GM23338 (cell line): Measurements from ENCODE around the gene RABL3. TPM values are rescaled to one million over a fixed set of nuclear protein-coding genes. Genes with fewer than 3 reads are reported as not detected.

Source experiments
- ATAC-seq: fragments of 200-7000 bp; cut with Tn5 transposase; 3 replicates; pipeline ENCODE4 v1.9.1; 2020
- DNase-seq: peaks from one replicate; pipeline ENCODE4 v3.0.0-alpha.2; 2015; ENCODE audit warnings: low spot score
- H2AFZ ChIP-seq: fragments of 200-600 bp; sonication (generic); 2 replicates; pipeline ENCODE4 v1.8.0; 2016; ENCODE audit warnings: antibody characterized with exemption, mild to moderate bottlenecking, moderate library complexity
- H3F3A ChIP-seq: fragments of 200-600 bp; sonication (generic); replicated peaks from 2 replicates; pipeline ENCODE4 v1.8.0; 2017; ENCODE audit warnings: antibody characterized with exemption, mixed run types, low read depth
- H3K27ac ChIP-seq: fragments of 200-600 bp; sonication (generic); 2 replicates; pipeline ENCODE4 v1.6.1; 2016; ENCODE audit warnings: low read depth
- H3K27me3 ChIP-seq: fragments of 200-600 bp; sonication (generic); 2 replicates; pipeline ENCODE4 v1.8.0; 2016; ENCODE audit warnings: mild to moderate bottlenecking, mixed run types, moderate library complexity; ENCODE audit not compliant: insufficient read depth
- H3K36me3 ChIP-seq: fragments of 200-600 bp; sonication (generic); 2 replicates; pipeline ENCODE4 v1.8.0; 2016; ENCODE audit warnings: mild to moderate bottlenecking; ENCODE audit not compliant: insufficient read depth
- H3K4me1 ChIP-seq: fragments of 200-600 bp; sonication (generic); 2 replicates; pipeline ENCODE4 v1.8.0; 2016; ENCODE audit warnings: mild to moderate bottlenecking, moderate library complexity; ENCODE audit not compliant: insufficient read depth
- H3K4me2 ChIP-seq: fragments of 200-600 bp; sonication (generic); 2 replicates; pipeline ENCODE4 v1.7.1; 2017; ENCODE audit warnings: mixed run types
- H3K4me3 ChIP-seq: fragments of 200-600 bp; sonication (generic); 2 replicates; pipeline ENCODE4 v1.6.1; 2016; ENCODE audit warnings: mixed run types
- H3K79me2 ChIP-seq: fragments of 200-600 bp; sonication (generic); replicated peaks from 2 replicates; pipeline ENCODE4 v1.8.0; 2017; ENCODE audit warnings: mild to moderate bottlenecking; ENCODE audit not compliant: insufficient read depth
- H3K9me2 ChIP-seq: fragments of 200-600 bp; sonication (generic); 2 replicates; pipeline ENCODE4 v1.8.0; 2017; ENCODE audit not compliant: insufficient read depth
- H4K20me1 ChIP-seq: fragments of 200-600 bp; sonication (generic); replicated peaks from 2 replicates; pipeline ENCODE4 v1.8.0; 2017; ENCODE audit warnings: mild to moderate bottlenecking; ENCODE audit not compliant: insufficient read depth
- H3K27ac Mint-ChIP-seq: 2 replicates; pipeline ENCODE4 v1.8.0; 2020; ENCODE audit warnings: inconsistent platforms, mild to moderate bottlenecking, moderate library complexity, mixed read lengths
- H3K27me3 Mint-ChIP-seq: 3 replicates; pipeline ENCODE4 v1.8.0; 2022; ENCODE audit warnings: low read depth, mild to moderate bottlenecking, moderate library complexity, mixed read lengths, inconsistent platforms; ENCODE audit not compliant: insufficient read depth, poor library complexity
- H3K36me3 Mint-ChIP-seq: 3 replicates; pipeline ENCODE4 v1.8.0; 2021; ENCODE audit warnings: low read depth, mild to moderate bottlenecking, inconsistent platforms, moderate library complexity, mixed read lengths
- H3K4me1 Mint-ChIP-seq: 3 replicates; pipeline ENCODE4 v1.8.0; 2020; ENCODE audit warnings: mild to moderate bottlenecking, inconsistent platforms, mixed read lengths
- H3K4me3 Mint-ChIP-seq: 3 replicates; pipeline ENCODE4 v1.8.0; 2021; ENCODE audit warnings: moderate library complexity, mild to moderate bottlenecking, inconsistent platforms, mixed read lengths
- H3K9me3 Mint-ChIP-seq: 3 replicates; pipeline ENCODE4 v1.8.0; 2020; ENCODE audit warnings: moderate library complexity, mild to moderate bottlenecking, inconsistent platforms, mixed read lengths
- CTCF ChIP-seq, 2 experiments: fragments of 200-600 bp in 1 of 2; sonication (generic) in 1 of 2; conservative IDR thresholded peaks; 2 replicates each; pipeline versions ENCODE4 v1.5.1 to v1.6.1; 2016 to 2017; ENCODE audit warnings: antibody characterized with exemption in 2 of 2, low read depth in 2 of 2, mild to moderate bottlenecking in 2 of 2, moderate library complexity in 1 of 2
- ETS1 ChIP-seq: IDR thresholded peaks from 2 replicates; pipeline ENCODE4 v1.6.1; 2016; ENCODE audit warnings: antibody characterized with exemption
- EZH2phosphoT487 ChIP-seq: fragments of 200-600 bp; sonication (generic); IDR thresholded peaks from one replicate; pipeline ENCODE4 v1.8.1; 2018; ENCODE audit warnings: antibody characterized with exemption; ENCODE audit not compliant: unreplicated experiment
- JUNB ChIP-seq: IDR thresholded peaks from one replicate; pipeline ENCODE4 v1.6.1; 2016; ENCODE audit warnings: antibody characterized with exemption; ENCODE audit not compliant: unreplicated experiment
- REST ChIP-seq: IDR thresholded peaks from one replicate; pipeline ENCODE4 v1.6.1; 2018; ENCODE audit warnings: antibody characterized with exemption; ENCODE audit not compliant: unreplicated experiment
- ZNF114 ChIP-seq: fragments of 250-450 bp; sonication (Bioruptor Pico); IDR thresholded peaks from 2 replicates; pipeline ENCODE4 v1.5.0; 2020; ENCODE audit warnings: mild to moderate bottlenecking, moderate library complexity
- ZNF462 ChIP-seq: fragments of 250-450 bp; sonication (Bioruptor Pico); IDR thresholded peaks from 2 replicates; pipeline ENCODE4 v1.5.0; 2020; ENCODE audit warnings: mild to moderate bottlenecking, moderate library complexity
- polyA plus RNA-seq: library from polyadenylated mRNA; unstranded; fragments of >200 nt; fragmentation: Nextera tagmentation; extraction: Ambion mirVana; gene quantifications from 2 replicates; pipeline ENCODE4 v1.2.1, GENCODE V29; 2016
- total RNA-seq: library from RNA; depleted of rRNA; stranded (reverse); fragments of >200 nt; shearing (Covaris generic); gene quantifications from 2 replicates; pipeline ENCODE4 v1.2.3, GENCODE V29; 2014

Gene RABL3
- total and polyA plus RNA-seq, 2 experiments from 2014 or later: 7.8 to 9.8 TPM

- no peak for DNase-seq
- Histone ChIP-seq H3K9me2 (peaks cover 27% of the 10 kb centered on the region), H3K4me2 (no peak overlapping the region), H3K79me2 (no peaks in the 10 kb centered on the region), H3K4me1 (no peaks in the 10 kb centered on the region), H3K4me3 (no peak overlapping the region), H3K27ac (no peak overlapping the region), H3F3A (no peaks in the 10 kb centered on the region), H3K36me3 (no peaks in the 10 kb centered on the region), H4K20me1 (no peaks in the 10 kb centered on the region), H3K27me3 (no peaks in the 10 kb centered on the region), H2AFZ (no peak overlapping the region)
- no peak for ATAC-seq
- peaks cover 29% of the 10 kb centered on the region for H3K36me3 Mint-ChIP-seq
- TF ChIP-seq ETS1 (no peak), JUNB (no peak), ZNF114 (no peak), ZNF462 (CRISPR knock-in tag) (no peak), EZH2phosphoT487 (no peak), REST (no peak), CTCF (conservative IDR thresholded peaks at IDR 0.05; ENCODE audit: low read depth in 2 of 2) (no peak)
- H3K4me1 Mint-ChIP-seq: no peaks in the 10 kb centered on the region
- H3K27ac Mint-ChIP-seq: no peak overlapping the region
- H3K27me3 Mint-ChIP-seq: no peaks in the 10 kb centered on the region
- peaks cover 31% of the 10 kb centered on the region for H3K9me3 Mint-ChIP-seq
- H3K4me3 Mint-ChIP-seq: no peak overlapping the region
Measured at GRCh38 chr3:120659834-120660233, 82.5 kb downstream of the RABL3 start.
